GM19025 (cell line): ENCODE results near the gene TNFRSF6B.

Experiments used
- ATAC-seq: cut with Tn5 transposase; IDR thresholded peaks from one replicate; pipeline ENCODE4 v1.9.1; 2021; ENCODE audit warnings: mild to moderate bottlenecking, low read depth, moderate library complexity; ENCODE audit not compliant: unreplicated experiment

The TNFRSF6B gene

DNA sequence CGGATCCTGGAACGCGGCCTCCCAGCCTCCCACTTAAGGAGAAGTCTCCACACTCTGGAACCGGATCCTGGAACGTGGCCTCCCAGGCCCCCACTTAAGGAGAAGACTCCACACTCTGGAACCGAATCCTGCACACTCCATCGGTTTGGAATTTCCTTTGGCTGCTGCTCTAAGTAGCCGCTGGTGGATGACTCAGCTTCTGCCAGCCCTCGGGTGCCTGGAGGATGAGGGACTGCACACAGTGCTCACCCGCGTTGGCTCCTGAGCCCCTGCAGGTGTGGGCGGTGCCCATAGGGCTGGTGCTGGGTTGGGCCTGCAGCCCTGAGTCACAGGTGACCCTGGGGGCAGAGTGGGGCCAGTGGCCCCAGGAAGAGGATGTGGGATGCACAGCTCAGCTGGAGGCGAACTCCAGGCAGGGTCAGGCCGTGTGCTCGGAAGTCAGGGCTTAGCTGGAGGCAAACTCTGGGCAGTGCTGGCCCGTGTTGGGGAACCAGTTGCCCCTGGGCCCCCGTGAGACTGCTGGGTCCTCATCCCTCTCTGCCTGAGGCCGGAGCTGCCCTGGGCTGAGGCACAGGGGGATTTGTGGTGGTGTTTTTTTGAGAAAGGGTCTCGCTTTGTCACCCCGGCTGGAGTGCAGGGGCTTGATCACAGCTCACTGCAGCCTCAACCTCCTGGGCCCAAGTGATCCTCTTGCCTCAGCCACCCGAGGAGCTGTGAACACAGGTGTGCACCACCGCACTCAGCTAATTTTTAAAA lies 13.9 kb upstream of the TNFRSF6B start:
- ATAC-seq = no peak

DNA sequence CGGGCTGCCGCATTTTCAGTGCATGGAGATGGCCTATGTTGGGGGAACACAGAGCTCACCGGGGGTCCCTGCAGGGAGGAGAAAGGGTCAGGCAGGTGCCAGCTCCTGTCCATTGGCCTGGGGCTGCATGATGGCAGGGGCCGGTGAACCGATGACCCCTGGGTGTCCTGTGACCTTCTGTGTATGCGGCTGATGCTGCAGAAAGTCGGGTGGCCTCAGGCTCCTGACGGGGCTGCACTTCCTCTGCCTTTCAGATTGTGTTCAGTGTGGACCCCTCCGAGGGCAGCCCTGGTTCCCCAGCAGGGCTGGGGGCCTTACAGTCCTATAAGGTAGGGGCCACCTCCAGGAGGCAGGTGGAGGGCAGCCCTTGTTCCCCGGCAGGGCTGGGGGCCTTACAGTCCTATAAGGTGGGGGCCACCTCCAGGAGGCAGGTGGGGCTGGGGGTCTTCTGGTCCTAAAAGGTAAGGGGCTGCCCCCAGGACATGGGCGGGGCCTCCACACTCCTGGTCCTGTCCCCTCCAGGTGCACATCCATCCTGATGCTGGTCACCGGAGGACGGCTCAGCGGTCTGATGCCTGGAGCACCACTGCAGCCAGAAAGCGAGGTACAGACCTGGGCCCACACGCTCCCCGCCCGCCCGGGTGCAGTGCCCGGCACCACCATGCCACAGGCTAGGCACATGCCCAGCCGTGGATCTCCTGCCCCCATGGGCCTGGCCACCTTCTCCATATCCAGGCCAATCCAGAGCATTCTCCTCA lies 11.0 kb upstream of the TNFRSF6B start:
- ATAC-seq = no peak

DNA sequence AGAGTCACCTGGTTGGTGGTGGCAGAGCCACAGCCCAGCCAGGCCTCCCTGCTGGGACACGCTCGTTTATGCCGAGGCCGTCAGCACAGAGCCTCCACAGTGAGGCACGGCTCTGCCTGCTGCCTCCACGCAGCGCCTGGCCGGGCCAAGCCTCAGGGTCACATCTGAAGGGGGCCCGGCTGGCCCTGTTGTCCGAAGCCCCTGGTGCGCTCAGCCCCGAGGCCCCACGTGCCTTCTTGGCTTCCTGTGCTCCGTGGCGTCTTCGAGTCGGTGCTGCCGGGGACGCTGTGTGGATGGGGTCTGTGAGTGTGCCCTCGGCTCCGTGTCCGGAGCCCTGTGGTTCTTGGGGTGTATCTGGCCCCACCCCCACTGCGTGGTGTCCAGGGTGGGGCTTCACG lies 10.4 kb upstream of the TNFRSF6B start:
- no peak for ATAC-seq

GRCh38 chr20:63686492-63687321 lies 9.7 kb upstream of the TNFRSF6B start:
- no peak for ATAC-seq

DNA sequence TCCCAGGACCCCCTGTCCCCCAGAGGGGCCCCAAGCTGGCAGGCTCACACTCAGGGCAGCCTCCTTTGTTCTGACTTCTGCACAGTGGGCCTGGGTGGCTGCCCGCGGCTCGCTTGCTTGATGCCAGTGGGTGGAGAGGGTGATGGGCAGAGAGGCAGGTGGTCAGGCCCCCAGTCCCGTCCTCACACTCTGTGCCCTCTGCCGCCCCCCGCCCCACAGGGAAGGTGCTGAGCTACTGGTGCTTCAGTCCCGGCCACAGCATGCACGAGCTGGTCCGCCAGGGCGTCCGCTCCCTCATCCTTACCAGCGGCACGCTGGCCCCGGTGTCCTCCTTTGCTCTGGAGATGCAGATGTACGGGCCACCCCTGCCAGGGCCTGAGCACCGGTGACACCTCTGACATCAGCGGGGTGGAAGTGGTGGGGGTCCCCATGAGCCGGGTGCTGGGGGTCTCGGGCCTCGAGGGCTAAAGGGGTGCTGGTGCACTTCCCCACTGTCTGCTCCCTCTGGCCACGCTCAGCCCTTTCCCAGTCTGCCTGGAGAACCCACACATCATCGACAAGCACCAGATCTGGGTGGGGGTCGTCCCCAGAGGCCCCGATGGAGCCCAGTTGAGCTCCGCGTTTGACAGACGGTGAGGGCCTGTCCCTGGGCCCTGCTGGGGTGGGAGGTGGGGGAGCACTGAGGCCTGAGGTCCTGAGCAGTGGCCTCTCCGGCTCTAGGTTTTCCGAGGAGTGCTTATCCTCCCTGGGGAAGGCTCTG lies 8.9 kb upstream of the TNFRSF6B start:
- no peak for ATAC-seq

DNA sequence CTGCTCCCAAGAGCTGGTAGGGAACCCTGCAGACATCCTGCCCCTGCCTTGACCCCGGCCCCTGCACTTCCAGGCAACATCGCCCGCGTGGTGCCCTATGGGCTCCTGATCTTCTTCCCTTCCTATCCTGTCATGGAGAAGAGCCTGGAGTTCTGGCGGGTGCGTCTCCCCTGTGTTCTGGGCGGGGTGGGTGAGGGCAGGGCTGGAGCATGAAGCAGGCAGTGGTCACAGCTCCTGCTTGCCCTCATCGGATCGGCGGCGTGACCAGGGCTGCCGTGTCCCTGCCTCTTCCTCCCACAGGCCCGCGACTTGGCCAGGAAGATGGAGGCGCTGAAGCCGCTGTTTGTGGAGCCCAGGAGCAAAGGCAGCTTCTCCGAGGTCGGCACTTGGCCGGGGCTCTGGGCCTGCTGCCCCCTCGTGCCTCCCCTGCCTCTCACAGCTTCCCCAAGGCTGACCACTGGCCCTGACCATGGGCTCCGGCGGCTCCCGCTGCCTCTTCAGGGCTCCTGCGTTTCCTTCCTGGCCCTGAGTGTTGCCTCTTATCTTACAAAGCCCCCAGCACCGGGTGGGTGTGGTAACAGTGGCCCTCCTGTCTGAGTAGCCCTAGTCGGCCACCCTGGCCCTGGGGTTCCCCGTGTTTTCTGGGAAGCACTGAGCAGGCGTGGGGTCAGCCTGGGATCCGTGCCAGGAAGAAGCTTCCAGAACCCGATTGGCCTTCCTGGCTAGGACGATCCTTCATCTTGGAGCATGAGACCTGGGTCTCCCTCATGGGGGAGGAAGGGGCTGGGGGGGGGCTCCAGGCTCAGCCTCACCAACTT lies 8.0 kb upstream of the TNFRSF6B start:
- ATAC-seq = no peak

- no peak for ATAC-seq
Measured at GRCh38 chr20:63689046-63690002, 7.1 kb upstream of the TNFRSF6B start.

GRCh38 chr20:63690003-63690897 lies 6.2 kb upstream of the TNFRSF6B start:
- no peak for ATAC-seq

- no peak for ATAC-seq
Measured at GRCh38 chr20:63690898-63691710, 5.3 kb upstream of the TNFRSF6B start.

- no peak for ATAC-seq
Measured at GRCh38 chr20:63691711-63692435, 4.6 kb upstream of the TNFRSF6B start.

GRCh38 chr20:63692436-63693082 lies 3.9 kb upstream of the TNFRSF6B start:
- no peak for ATAC-seq

DNA sequence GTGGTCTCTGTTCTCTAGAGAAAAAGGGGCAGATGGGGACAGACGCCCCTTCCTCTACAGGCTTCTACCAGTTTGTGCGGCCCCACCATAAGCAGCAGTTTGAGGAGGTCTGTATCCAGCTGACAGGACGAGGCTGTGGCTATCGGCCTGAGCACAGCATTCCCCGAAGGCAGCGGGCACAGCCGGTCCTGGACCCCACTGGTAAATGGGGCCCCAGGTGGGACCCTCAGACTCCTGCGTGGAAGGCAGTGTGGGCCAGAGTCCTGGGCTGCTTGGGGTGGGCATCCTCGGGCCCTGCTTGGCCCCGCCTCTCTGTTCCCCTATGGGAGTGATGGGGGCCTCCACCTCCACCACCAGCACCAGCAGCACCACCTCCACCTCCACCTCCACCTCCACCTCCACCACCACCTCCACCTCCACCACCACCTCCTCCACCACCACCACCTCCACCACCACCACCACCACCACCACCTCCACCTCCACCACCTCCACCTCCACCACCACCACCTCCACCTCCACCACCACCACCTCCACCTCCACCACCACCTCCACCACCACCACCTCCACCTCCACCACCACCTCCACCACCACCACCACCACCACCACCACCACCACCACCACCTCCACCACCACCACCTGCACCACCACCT lies 3.2 kb upstream of the TNFRSF6B start:
- ATAC-seq = no peak

DNA sequence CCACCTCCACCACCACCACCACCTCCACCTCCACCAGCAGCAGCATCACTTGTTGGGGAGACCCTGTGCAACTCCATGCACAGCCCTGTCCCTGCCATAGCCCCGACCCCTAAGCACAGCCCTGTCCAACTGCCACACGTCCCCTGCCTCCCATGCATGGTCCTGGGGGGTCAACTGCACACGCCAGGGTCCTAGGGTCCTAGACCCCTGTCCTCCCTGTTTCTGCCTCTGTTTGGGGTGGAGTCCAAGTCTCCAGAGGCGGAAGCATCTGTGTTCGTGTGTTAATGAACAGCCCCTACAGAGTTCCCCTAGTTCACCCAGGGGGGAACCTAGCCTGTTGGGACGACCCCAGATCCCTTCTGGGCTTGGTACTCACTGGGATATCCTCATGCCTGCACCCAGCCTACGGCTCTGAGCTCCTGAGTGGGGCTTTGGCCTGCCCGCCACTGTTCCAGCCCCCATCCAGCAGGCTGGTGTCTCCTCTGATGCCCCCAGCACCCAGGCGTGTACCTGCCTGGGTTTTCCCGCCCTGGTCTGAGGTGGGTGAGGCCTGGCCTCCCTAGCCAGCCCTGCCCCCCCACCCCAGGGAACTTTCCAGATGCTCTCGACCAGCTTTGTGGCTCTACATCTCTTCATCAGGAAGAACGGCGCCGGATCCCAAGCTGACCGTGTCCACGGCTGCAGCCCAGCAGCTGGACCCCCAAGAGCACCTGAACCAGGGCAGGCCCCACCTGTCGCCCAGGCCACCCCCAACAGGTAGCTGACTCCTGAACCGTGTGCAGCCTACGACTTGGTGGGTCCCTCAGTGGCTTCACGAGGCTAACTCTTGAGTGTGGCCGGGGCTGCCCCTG lies 2.5 kb upstream of the TNFRSF6B start:
- no peak for ATAC-seq
